GM13977 (cell line): Measurements from ENCODE around the gene MAFF.

Source experiments
- DNase-seq: peaks from one replicate; pipeline ENCODE4 v3.0.0; 2012; ENCODE audit warnings: low spot score
- CTCF ChIP-seq: IDR thresholded peaks from 2 replicates; pipeline ENCODE4 v1.5.1; 2012; ENCODE audit warnings: mild to moderate bottlenecking, control low read depth; ENCODE audit not compliant: insufficient read depth; ENCODE audit errors: extremely low read depth, missing control alignments
- in situ Hi-C: fragments of 300-500 bp; cut with MboI; formaldehyde crosslinking; loops from one replicate; pipeline ENCODE4 v1.12.0; 2022; ENCODE audit warnings: low sequenced_read_pairs, low pct_unique_long_range_greater_than_20kb, mixed read lengths, inconsistent platforms; ENCODE audit not compliant: unreplicated experiment

Gene MAFF

GRCh38 chr22:38212442-38212841 lies 10.6 kb downstream of the MAFF start:
- in situ Hi-C loops = no loop called here
- no peak for DNase-seq

GRCh38 chr22:38213319-38213989 lies 11.7 kb downstream of the MAFF start:
- in situ Hi-C loops = no loop called here
- no peak for TF ChIP-seq CTCF
- peak; percentile 70 for DNase-seq

More at GRCh38 chr22:38212442-38212841, 10.6 kb downstream of the MAFF start:
- no peak for TF ChIP-seq CTCF

GRCh38 chr22:38213990-38214301 lies 12.2 kb downstream of the MAFF start:
- in situ Hi-C loops = no loop called here
- TF ChIP-seq CTCF = no peak
- DNase-seq = no peak

GRCh38 chr22:38214302-38215056 lies 12.7 kb downstream of the MAFF start:
- peak; percentile 71 for DNase-seq
- in situ Hi-C loops = no loop called here
- no peak for TF ChIP-seq CTCF

- no peak for TF ChIP-seq CTCF
- in situ Hi-C loops = no loop called here
- peak; percentile 51 for DNase-seq
Observed at GRCh38 chr22:38215156-38216038, 13.6 kb downstream of the MAFF start.
